Measurements from ENCODE around the gene CES2. TPM values are rescaled to one million over a fixed set of nuclear protein-coding genes. Genes with fewer than 3 reads are reported as not detected.

CES2 gene
- total and polyA plus RNA-seq, 2 donors (not counting 3 experiments of a cell fraction or from before 2014, with no cell fraction given), result 19.1 to 28.8 TPM

DNA sequence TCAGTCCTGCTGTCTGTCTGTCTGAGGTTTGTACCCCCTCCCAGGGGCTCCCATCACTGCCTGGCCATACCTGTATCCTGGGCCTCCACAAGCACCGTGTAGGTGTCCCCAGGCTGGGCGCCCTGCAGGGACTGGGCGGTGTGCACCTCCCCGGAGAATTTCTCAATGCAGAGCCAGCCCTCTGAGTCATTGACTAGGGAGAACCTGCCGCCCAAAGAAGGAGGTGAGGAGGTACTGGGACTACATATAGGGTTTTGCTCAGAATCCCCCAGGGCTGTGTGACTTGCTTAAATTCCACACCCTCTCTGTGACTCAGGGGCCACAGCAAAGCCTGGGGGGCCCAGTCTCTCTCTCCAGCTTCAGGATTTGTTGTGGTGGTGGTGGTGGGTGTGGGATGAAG lies 24.2 kb upstream of the CES2 start:
- Histone ChIP-seq H3K27ac (ENCODE audit: insufficient read depth, low read depth, low read length) (no peak overlapping the region), H3K4me2 (ENCODE audit: insufficient read depth, low read length) (no peak overlapping the region), H4K20me1 (replicated peaks; ENCODE audit: control insufficient read depth, extremely low read depth, insufficient read depth, low read length) (no peaks in the 10 kb centered on the region), H3K27me3 (ENCODE audit: control insufficient read depth in 2 of 2, insufficient read depth in 2 of 2, low read length in 2 of 2) (peaks cover 0 to 2% of the 10 kb centered on the region in 2 experiments), H3K4me1 (ENCODE audit: control insufficient read depth, extremely low read depth, insufficient read depth, low read length) (no peaks in the 10 kb centered on the region), H3K9me1 (replicated peaks; ENCODE audit: control insufficient read depth, extremely low read depth, insufficient read depth, low read length) (no peaks in the 10 kb centered on the region), H3K79me2 (ENCODE audit: control insufficient read depth, insufficient read depth, low read length) (no peaks in the 10 kb centered on the region), H3K9ac (replicated peaks; ENCODE audit: extremely low read depth, insufficient read depth, low read length) (no peak overlapping the region), H3K9me3 (replicated peaks; ENCODE audit: control insufficient read depth, insufficient read depth, low read length) (no peaks in the 10 kb centered on the region), H3K4me3 (replicated peaks in 1 of 3; ENCODE audit: insufficient read depth in 1 of 3, low read depth in 1 of 3, low read length in 3 of 3) (no peak overlapping the region), H3K36me3 (ENCODE audit: control insufficient read depth in 2 of 2, extremely low read depth in 1 of 2, insufficient read depth in 2 of 2, low read length in 2 of 2) (no peaks in the 10 kb centered on the region), H2AFZ (ENCODE audit: low read depth, low read length) (no peak overlapping the region)
- intact Hi-C loops (cut with micrococcal nuclease), result no loop called here
- DNase-seq (ENCODE audit: low read depth, low spot score) (no peak), FAIRE-seq (no peak)
- no peak for TF ChIP-seq EZH2 (IDR thresholded peaks at IDR 0.05; ENCODE audit: borderline replicate concordance, low read depth, low read length, severe bottlenecking)
- TF ChIP-seq GATA2 (IDR thresholded peaks at IDR 0.05; ENCODE audit: insufficient read depth, insufficient read length, low read depth, low read length), result no peak
- TF ChIP-seq MYC (IDR thresholded peaks at IDR 0.05; ENCODE audit: low read depth, low read length), result no peak
- no peak for TF ChIP-seq POLR2A (IDR thresholded peaks at IDR 0.05; ENCODE audit: low read depth, low read length)
- no peak for TF ChIP-seq JUN (IDR thresholded peaks at IDR 0.05; ENCODE audit: borderline replicate concordance, insufficient read depth, insufficient read length, low read depth)
- TF ChIP-seq, protein P1, sequence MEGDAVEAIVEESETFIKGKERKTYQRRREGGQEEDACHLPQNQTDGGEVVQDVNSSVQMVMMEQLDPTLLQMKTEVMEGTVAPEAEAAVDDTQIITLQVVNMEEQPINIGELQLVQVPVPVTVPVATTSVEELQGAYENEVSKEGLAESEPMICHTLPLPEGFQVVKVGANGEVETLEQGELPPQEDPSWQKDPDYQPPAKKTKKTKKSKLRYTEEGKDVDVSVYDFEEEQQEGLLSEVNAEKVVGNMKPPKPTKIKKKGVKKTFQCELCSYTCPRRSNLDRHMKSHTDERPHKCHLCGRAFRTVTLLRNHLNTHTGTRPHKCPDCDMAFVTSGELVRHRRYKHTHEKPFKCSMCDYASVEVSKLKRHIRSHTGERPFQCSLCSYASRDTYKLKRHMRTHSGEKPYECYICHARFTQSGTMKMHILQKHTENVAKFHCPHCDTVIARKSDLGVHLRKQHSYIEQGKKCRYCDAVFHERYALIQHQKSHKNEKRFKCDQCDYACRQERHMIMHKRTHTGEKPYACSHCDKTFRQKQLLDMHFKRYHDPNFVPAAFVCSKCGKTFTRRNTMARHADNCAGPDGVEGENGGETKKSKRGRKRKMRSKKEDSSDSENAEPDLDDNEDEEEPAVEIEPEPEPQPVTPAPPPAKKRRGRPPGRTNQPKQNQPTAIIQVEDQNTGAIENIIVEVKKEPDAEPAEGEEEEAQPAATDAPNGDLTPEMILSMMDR (IDR thresholded peaks at IDR 0.05; ENCODE audit: extremely low read depth in 1 of 2, insufficient read depth in 1 of 2, low read depth in 1 of 2, low read length in 2 of 2), result no peak
- dilution Hi-C loops (cut with MboI; ENCODE audit: extremely low pct_ligation_motif_present, low sequenced_read_pairs), result no loop called here
- CTCF ChIA-PET, result interaction anchor here (1.1 to 3.1 kb wide), 10 partner anchors 7 to 81 kb away, joined by 5 to 19 read pairs (median 12); partner anchors contain the start of genes CDH16 and NAE1
- POLR2A ChIA-PET, result no interaction called here
- no TSS peak for BruUV-seq (replicated peaks)

DNA sequence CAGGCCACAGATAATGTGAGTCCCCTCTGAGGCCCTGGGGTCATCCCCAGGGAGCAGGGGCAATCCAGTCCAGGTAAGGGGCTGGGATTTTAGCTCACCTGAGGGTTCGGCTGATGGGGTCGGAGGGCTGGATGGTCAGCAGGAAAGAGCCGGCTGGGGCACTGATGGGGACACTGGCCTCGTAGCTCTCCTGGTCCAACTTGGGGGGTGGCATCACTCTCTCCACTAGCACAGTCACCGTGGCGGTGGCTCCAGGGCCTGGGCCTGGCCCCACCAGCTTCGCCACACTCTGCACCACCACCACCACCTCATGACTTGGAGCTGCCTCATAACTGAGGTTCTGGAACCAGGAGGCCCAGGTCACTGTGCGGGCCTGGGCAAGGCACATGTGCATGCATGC lies 23.5 kb upstream of the CES2 start:
- Histone ChIP-seq H3K4me2 (ENCODE audit: insufficient read depth, low read length) (no peak overlapping the region), H3K79me2 (ENCODE audit: control insufficient read depth, insufficient read depth, low read length) (no peaks in the 10 kb centered on the region), H4K20me1 (replicated peaks; ENCODE audit: control insufficient read depth, extremely low read depth, insufficient read depth, low read length) (no peaks in the 10 kb centered on the region), H3K36me3 (ENCODE audit: control insufficient read depth in 2 of 2, extremely low read depth in 1 of 2, insufficient read depth in 2 of 2, low read length in 2 of 2) (no peaks in the 10 kb centered on the region), H3K27ac (ENCODE audit: insufficient read depth, low read depth, low read length) (no peak overlapping the region), H3K9me1 (replicated peaks; ENCODE audit: control insufficient read depth, extremely low read depth, insufficient read depth, low read length) (no peaks in the 10 kb centered on the region), H3K27me3 (ENCODE audit: control insufficient read depth in 2 of 2, insufficient read depth in 2 of 2, low read length in 2 of 2) (peaks cover 0 to 4% of the 10 kb centered on the region in 2 experiments), H3K4me3 (replicated peaks in 1 of 3; ENCODE audit: insufficient read depth in 1 of 3, low read depth in 1 of 3, low read length in 3 of 3) (no peak overlapping the region), H3K9me3 (replicated peaks; ENCODE audit: control insufficient read depth, insufficient read depth, low read length) (no peaks in the 10 kb centered on the region), H3K4me1 (ENCODE audit: control insufficient read depth, extremely low read depth, insufficient read depth, low read length) (no peaks in the 10 kb centered on the region), H2AFZ (ENCODE audit: low read depth, low read length) (no peak overlapping the region), H3K9ac (replicated peaks; ENCODE audit: extremely low read depth, insufficient read depth, low read length) (no peak overlapping the region)
- no TSS peak for BruUV-seq (replicated peaks)
- FAIRE-seq, result no peak
- intact Hi-C loops (cut with micrococcal nuclease), result no loop called here
- no peak for DNase-seq (ENCODE audit: low read depth, low spot score)
- POLR2A ChIA-PET, result no interaction called here
- CTCF ChIA-PET, result interaction anchor here (2.9 to 3.1 kb wide), 2 partner anchors 15 to 17 kb away, joined by 13 to 18 read pairs; no protein-coding TSS in a partner anchor
- TF ChIP-seq GATA2 (IDR thresholded peaks at IDR 0.05; ENCODE audit: insufficient read depth, insufficient read length, low read depth, low read length) (no peak), POLR2AphosphoS5 (IDR thresholded peaks at IDR 0.05; ENCODE audit: insufficient read depth, low read depth, low read length) (no peak), JUN (IDR thresholded peaks at IDR 0.05; ENCODE audit: borderline replicate concordance, insufficient read depth, insufficient read length, low read depth) (no peak), POLR2A (IDR thresholded peaks at IDR 0.05; ENCODE audit: low read depth, low read length) (no peak), EZH2 (IDR thresholded peaks at IDR 0.05; ENCODE audit: borderline replicate concordance, low read depth, low read length, severe bottlenecking) (no peak), MYC (IDR thresholded peaks at IDR 0.05; ENCODE audit: low read depth, low read length) (no peak), FOS (IDR thresholded peaks at IDR 0.05; ENCODE audit: borderline replicate concordance, insufficient read depth, low read length) (no peak)
- TF ChIP-seq, protein P2, sequence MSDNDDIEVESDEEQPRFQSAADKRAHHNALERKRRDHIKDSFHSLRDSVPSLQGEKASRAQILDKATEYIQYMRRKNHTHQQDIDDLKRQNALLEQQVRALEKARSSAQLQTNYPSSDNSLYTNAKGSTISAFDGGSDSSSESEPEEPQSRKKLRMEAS (IDR thresholded peaks at IDR 0.05; ENCODE audit: insufficient read depth, insufficient read length), result no peak
- TF ChIP-seq, protein P1 (IDR thresholded peaks at IDR 0.05; ENCODE audit: extremely low read depth in 1 of 2, insufficient read depth in 1 of 2, low read depth in 1 of 2, low read length in 2 of 2), result no peak
- dilution Hi-C loops (cut with MboI; ENCODE audit: extremely low pct_ligation_motif_present, low sequenced_read_pairs), result no loop called here

Measured in endothelial cell of umbilical vein (primary cell).